Right renal cortex interstitium (tissue), 3 donors: ENCODE measurements around the gene KCTD3. TPM values are rescaled to one million over a fixed set of nuclear protein-coding genes. Genes with fewer than 3 reads are reported as not detected.

Experiments used
- DNase-seq, 3 donors: peaks; one replicate each; pipeline ENCODE4 v3.0.0-alpha.2; 2013; ENCODE audit warnings: low read depth in 3 of 3, low spot score in 2 of 3
- polyA plus RNA-seq, 3 donors: library from polyadenylated mRNA; unstranded; fragments of 120-200 nt; gene quantifications; one replicate each; pipeline ENCODE4 v1.2.1, GENCODE V29; 2013; ENCODE audit not compliant: insufficient read length in 3 of 3

The KCTD3 gene
- polyA plus RNA-seq, 3 donors, result 74.5 to 84.1 (median 78.1) TPM

- DNase-seq, result no peak
These were observed 81.9 kb downstream of the KCTD3 start for GRCh38 chr1:215648957-215649356.

DNA sequence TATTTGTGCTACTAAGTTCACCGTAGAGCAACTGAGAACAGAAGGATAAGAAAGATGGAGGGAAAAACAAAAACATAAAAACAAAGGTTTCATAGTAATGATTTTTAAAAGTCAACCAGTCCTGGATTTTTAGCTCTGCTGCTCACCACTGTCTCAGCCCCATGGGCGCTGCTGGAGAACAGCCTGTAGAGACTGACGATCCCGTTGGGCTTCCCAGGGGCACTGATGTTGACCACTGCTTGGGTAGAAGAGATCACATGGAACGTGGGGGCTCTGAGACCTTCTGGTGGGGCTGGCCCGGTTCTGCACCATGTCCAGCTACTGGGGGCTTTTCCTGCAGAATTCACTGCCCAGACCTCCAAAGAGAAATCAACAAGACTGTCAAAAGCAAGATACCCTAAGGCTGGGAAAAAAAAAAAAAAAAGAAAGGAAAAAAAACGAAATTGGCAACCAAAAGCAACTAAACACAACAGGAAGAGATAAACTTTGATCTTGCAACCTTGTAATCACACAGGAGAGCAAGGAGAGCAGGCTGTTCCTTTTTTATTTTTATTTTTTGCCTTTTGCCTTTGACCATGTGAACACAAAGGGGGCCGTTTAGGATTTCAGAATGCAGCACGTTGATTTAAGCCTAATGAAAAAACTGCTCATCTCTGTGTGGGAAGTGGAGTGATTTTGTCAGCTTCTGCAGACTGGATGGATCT lies 83.5 kb downstream of the KCTD3 start:
- DNase-seq, result no peak

GRCh38 chr1:215651867-215652266 lies 84.8 kb downstream of the KCTD3 start:
- no peak for DNase-seq

GRCh38 chr1:215652371-215652770 lies 85.3 kb downstream of the KCTD3 start:
- DNase-seq, result no peak

DNA sequence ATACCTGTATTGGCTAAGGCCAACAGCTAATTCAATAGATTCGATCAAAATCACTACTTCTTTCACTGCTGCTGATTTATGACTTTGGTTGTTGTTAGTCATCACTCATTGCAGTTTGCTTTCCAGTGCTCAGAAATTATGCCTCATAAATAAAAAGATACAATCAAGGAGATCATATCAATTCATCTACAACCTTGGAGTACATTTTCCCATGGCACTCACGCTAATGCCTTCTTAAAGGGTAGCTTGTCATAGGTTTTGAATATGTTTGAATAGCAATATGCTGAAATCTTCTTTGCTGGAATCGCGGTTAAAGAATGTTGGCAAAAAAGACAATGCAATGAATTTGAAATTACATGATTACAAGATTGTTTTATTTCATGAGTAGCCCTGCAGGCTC lies 89.9 kb downstream of the KCTD3 start:
- DNase-seq, result no peak

DNA sequence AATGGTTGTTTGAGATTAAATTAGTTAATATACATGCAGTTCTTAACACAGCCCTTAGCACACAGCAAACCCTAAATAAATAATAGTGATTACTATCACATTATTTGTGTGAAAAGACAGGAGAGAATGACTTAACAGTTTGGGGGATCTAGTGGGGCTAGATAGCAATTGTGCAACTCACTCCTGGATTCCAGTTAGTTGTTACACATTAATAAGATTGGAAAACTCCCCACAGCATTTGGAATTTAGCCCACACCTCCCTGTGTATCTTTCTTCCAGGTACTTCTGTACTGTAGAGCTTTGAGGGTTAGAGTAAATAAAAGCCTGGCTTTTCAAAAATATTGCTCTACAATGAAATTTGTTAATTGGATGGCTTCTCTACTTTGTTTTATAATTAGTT lies 93.2 kb downstream of the KCTD3 start:
- no peak for DNase-seq

- DNase-seq, result no peak
These were observed 93.9 kb downstream of the KCTD3 start for GRCh38 chr1:215661033-215661432.

- DNase-seq, result no peak
These were observed 98.1 kb downstream of the KCTD3 start for GRCh38 chr1:215665215-215665614.

GRCh38 chr1:215667761-215668160 lies 100.7 kb downstream of the KCTD3 start:
- no peak for DNase-seq

- DNase-seq, result no peak
These were observed 102.8 kb downstream of the KCTD3 start for GRCh38 chr1:215669806-215670491.
